HL-60 (cell line): ENCODE results near the gene RAB1A.

ENCODE experiments used
- DNase-seq, 2 experiments: peaks; one replicate each; pipeline ENCODE4 v3.0.0-alpha.2; 2010 to 2020; ENCODE audit warnings: low read depth in 1 of 2, low spot score in 1 of 2
- H3K27ac ChIP-seq: fragments of 250-450 bp; sonication (Bioruptor Pico); replicated peaks from 2 replicates; pipeline ENCODE4 v1.5.1; 2020; ENCODE audit warnings: mild to moderate bottlenecking, moderate library complexity
- H3K27me3 ChIP-seq: fragments of 250-450 bp; sonication (Bioruptor Pico); 2 replicates; pipeline ENCODE4 v1.5.1; 2021; ENCODE audit warnings: mild to moderate bottlenecking, moderate library complexity; ENCODE audit not compliant: insufficient read depth, poor library complexity, severe bottlenecking
- H3K4me3 ChIP-seq: replicated peaks from 2 replicates; pipeline ENCODE4 v1.5.1; 2011; ENCODE audit warnings: mild to moderate bottlenecking, control low read depth, low read length; ENCODE audit not compliant: insufficient read depth
- CTCF ChIP-seq: IDR thresholded peaks from one replicate; pipeline ENCODE4 v1.5.1; 2011; ENCODE audit warnings: low read length, control low read depth, inconsistent platforms; ENCODE audit not compliant: insufficient read depth
- GABPA ChIP-seq: IDR thresholded peaks from 2 replicates; pipeline ENCODE4 v1.6.1; 2012; ENCODE audit warnings: low read depth
- POLR2AphosphoS5 ChIP-seq: IDR thresholded peaks from 2 replicates; pipeline ENCODE4 v1.6.1; 2012; ENCODE audit warnings: low read depth
- REST ChIP-seq: IDR thresholded peaks from 2 replicates; pipeline ENCODE4 v1.6.1; 2012; ENCODE audit warnings: low read depth; ENCODE audit not compliant: insufficient replicate concordance
- SPI1 ChIP-seq: IDR thresholded peaks from 2 replicates; pipeline ENCODE4 v1.6.1; 2012; ENCODE audit warnings: low read depth, mild to moderate bottlenecking, borderline replicate concordance

RAB1A gene

DNA sequence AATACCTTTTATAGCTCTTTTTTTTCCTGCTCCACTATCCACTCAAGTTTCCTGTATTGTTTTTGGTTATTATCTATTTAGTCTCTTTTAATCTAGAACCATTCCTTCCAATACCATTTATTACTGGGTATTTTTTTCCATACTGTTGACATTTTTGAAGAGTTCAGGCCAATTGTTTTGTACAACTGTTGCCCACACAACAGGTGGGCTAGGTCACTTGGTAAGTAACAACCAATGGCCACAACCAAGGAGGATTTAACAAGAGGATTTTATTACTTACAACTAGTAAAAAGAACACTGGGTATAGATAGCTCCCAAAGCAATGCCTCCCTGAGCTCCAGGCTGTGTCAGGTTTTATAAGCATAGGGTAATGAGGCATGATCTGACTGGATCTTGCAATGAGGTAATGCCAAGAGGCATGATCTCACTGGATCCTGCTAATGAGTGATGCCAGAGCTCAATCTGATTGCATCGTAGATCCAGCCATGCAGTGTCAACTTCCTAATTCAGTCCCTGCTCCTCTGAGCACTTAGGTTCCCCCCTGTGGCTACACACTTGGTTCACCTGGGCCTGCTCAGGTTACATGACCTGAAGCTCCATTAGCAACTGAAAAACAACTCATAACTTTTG lies 80.8 kb downstream of the RAB1A start:
- 0 out of 2 replicates have a peak overlapping the region, but pooled peaks have one; percentile 21 for H3K27ac ChIP-seq
- no peak overlapping the region for H3K4me3 ChIP-seq
- no peak for DNase-seq
- TF ChIP-seq CTCF (no peak), GABPA (no peak), REST (no peak), POLR2AphosphoS5 (no peak), SPI1 (no peak)
- H3K27me3 ChIP-seq: no peaks in the 10 kb centered on the region

GRCh38 chr2:65046633-65047407 lies 83.1 kb downstream of the RAB1A start:
- DNase-seq: no peak
- Histone ChIP-seq H3K27ac (no peak overlapping the region), H3K27me3 (no peaks in the 10 kb centered on the region), H3K4me3 (no peak overlapping the region)
- no peak for TF ChIP-seq SPI1
- TF ChIP-seq REST: no peak
- no peak for TF ChIP-seq CTCF
- TF ChIP-seq GABPA: no peak
- no peak for TF ChIP-seq POLR2AphosphoS5

- no peak for DNase-seq
- no peak overlapping the region for H3K4me3 ChIP-seq
- no peak overlapping the region for H3K27ac ChIP-seq
- TF ChIP-seq SPI1: no peak
- no peak for TF ChIP-seq GABPA
- TF ChIP-seq POLR2AphosphoS5: no peak
- TF ChIP-seq CTCF: no peak
- no peaks in the 10 kb centered on the region for H3K27me3 ChIP-seq
These were observed 84.3 kb downstream of the RAB1A start for GRCh38 chr2:65045651-65046050.
